Esophagus squamous epithelium (tissue), 5 donors: ENCODE results near the gene C8A. TPM values are rescaled to one million over a fixed set of nuclear protein-coding genes. Genes with fewer than 3 reads are reported as not detected.
A peak's percentile ranks its signal among the peaks of the same experiment; 100 is the strongest.

ENCODE experiments used
- DNase-seq: peaks from one replicate; lab custom pipeline; 2025; lab: John Stamatoyannopoulos, UW
- H3K27ac ChIP-seq, 4 donors: fragments of 200-600 bp; sonication (generic); one replicate each; pipeline ENCODE4 v1.5.1; 2016 to 2019; ENCODE audit warnings: mild to moderate bottlenecking in 1 of 4
- H3K27me3 ChIP-seq, 4 donors: fragments of 200-600 bp; sonication (generic); 1 replicate in 3 of 4; 2 replicates in 1 of 4; pipeline versions ENCODE4 v1.5.1 to v1.6.0; 2017 to 2021; ENCODE audit warnings: antibody characterized with exemption in 1 of 4
- H3K36me3 ChIP-seq, 3 donors: fragments of 200-600 bp; sonication (generic); one replicate each; pipeline ENCODE4 v1.5.1; 2016 to 2019
- H3K4me1 ChIP-seq, 3 donors: fragments of 200-600 bp; sonication (generic); one replicate each; pipeline ENCODE4 v1.5.1; 2017 to 2019
- H3K4me3 ChIP-seq, 4 donors: fragments of 200-600 bp; sonication (generic); 1 replicate in 3 of 4; 2 replicates in 1 of 4; pipeline ENCODE4 v1.5.1; 2016 to 2019; ENCODE audit warnings: mild to moderate bottlenecking in 2 of 4, moderate library complexity in 1 of 4
- H3K9me3 ChIP-seq, 3 donors: fragments of 200-600 bp; sonication (generic); one replicate each; pipeline ENCODE4 v1.5.1; 2016 to 2019
- CTCF ChIP-seq, 6 experiments: fragments of 450-650 bp in 4 of 6; fragments of 200-600 bp in 2 of 6; sonication (generic) in 2 of 6; IDR thresholded peaks; one replicate each; pipeline ENCODE4 v1.5.1; 2016 to 2019; ENCODE audit warnings: antibody characterized with exemption in 6 of 6, mild to moderate bottlenecking in 4 of 6, moderate library complexity in 4 of 6
- POLR2A ChIP-seq, 4 donors: fragments of 450-650 bp; IDR thresholded peaks; one replicate each; pipeline ENCODE4 v1.6.1; 2017; ENCODE audit warnings: antibody characterized with exemption in 4 of 4, mild to moderate bottlenecking in 4 of 4, moderate library complexity in 3 of 4
- WGBS, 2 donors: methylation state at CpG; one replicate each; pipeline ENCODE4 v1.1.5; 2018; 5-methylcytosine and 5-hydroxymethylcytosine counted together
- intact Hi-C: fragments of 100-400 bp; cut with DNase I; formaldehyde crosslinking; loops from one replicate; pipeline ENCODE4 v1.15.0; 2022
- total RNA-seq, 4 donors: library from RNA; depleted of rRNA; stranded (reverse); fragments of >200 nt; gene quantifications; one replicate each; pipeline ENCODE4 v1.1.0, GENCODE V29; 2016
- donor health status: DM: yes; HTN: yes; CAD: no.

The C8A gene
- total RNA-seq, 4 donors from 2014 or later, result not detected

DNA sequence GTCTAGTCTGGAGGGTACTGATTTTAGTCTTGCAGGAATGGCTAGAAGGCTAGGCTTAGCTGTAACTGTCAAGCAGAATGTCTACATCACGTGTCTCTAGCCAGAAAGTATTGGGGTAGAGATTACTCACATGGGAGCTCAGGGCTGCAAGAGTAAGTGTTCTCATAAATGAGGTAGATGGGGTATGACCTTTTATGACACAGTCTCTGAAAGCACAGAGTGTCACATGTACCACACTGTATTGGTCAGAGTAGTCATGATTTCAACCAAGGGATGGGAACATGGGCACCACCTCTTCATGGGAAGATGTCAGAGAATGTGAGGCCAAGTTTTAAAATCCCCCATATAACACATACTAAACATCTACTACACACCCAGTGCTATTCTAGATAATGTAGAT lies 38.3 kb upstream of the C8A start:
- intact Hi-C loops, result no loop called here
- Histone ChIP-seq H3K27ac (no peak overlapping the region), H3K27me3 (no peaks in the 10 kb centered on the region), H3K4me1 (peaks cover 16 to 45% (median 18%) of the 10 kb centered on the region in 3 donors), H3K4me3 (no peak overlapping the region), H3K9me3 (no peaks in the 10 kb centered on the region), H3K36me3 (no peaks in the 10 kb centered on the region)
- no peak for DNase-seq
- TF ChIP-seq POLR2A (IDR thresholded peaks at IDR 0.05) (no peak), CTCF (IDR thresholded peaks at IDR 0.05) (no peak)
- whole genome bisulfite sequencing, 2 donors, result 78 to 86% methylated on average over 1 of the region's 1 CpG

- peaks cover 16 to 48% (median 18%) of the 10 kb centered on the region in 3 donors for H3K4me1 ChIP-seq
- H3K27ac ChIP-seq, result peak overlapping the region in 1 of 4 donors; percentile 6
- intact Hi-C loops, result no loop called here
- DNase-seq, result no peak
- WGBS, 2 donors, result 43 to 53% methylated on average over 4 of the region's 4 CpGs
- no peaks in the 10 kb centered on the region for H3K27me3 ChIP-seq
- no peak for TF ChIP-seq POLR2A (IDR thresholded peaks at IDR 0.05)
- no peak for TF ChIP-seq CTCF (IDR thresholded peaks at IDR 0.05)
- no peaks in the 10 kb centered on the region for H3K36me3 ChIP-seq
- H3K9me3 ChIP-seq, result no peaks in the 10 kb centered on the region
- no peak overlapping the region for H3K4me3 ChIP-seq
Observed at GRCh38 chr1:56816909-56817308, 37.7 kb upstream of the C8A start.

DNA sequence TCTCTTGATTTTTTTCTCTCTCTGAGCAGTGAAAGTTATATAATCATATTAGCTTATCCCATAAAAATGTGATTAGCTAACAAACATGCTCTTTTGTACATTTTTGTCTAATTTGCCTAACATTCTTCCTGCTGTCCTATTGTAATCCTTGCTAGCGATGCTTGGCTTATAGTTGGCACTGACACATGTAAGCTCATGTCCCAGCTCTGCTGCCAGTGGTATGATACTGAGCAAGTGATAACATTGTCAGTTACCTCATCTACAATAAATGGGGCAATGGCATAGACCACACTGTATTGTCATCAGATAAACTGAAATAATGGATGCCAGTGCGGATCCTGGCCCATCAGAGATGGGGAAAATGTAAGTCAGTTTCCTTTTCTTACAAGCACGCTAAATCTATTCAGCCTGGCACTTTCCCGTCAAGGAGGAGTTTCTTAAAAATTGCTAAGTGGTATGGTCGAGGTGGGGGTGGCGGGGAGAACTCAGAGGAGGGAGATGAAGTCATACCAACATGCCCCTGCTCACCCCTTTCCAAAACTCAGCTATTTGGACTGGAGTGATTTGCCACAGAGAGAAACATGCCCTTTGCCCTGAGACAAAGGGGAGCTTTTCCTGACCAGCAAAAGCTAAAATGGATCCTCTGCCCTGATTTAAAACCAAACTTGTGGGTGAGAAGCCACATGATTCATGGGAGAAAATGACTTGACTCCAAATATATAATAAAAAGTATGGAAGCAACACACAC lies 36.7 kb upstream of the C8A start:
- TF ChIP-seq POLR2A (IDR thresholded peaks at IDR 0.05) (no peak), CTCF (IDR thresholded peaks at IDR 0.05) (no peak)
- H3K4me1 ChIP-seq, result peaks cover 16 to 48% (median 18%) of the 10 kb centered on the region in 3 donors
- no peaks in the 10 kb centered on the region for H3K36me3 ChIP-seq
- intact Hi-C loops, result no loop called here
- DNase-seq, result no peak
- 64 to 70% methylated on average over 6 of the region's 6 CpGs for WGBS, 2 donors
- no peak overlapping the region for H3K27ac ChIP-seq
- H3K4me3 ChIP-seq, result no peak overlapping the region
- H3K27me3 ChIP-seq, result no peaks in the 10 kb centered on the region
- no peaks in the 10 kb centered on the region for H3K9me3 ChIP-seq

DNA sequence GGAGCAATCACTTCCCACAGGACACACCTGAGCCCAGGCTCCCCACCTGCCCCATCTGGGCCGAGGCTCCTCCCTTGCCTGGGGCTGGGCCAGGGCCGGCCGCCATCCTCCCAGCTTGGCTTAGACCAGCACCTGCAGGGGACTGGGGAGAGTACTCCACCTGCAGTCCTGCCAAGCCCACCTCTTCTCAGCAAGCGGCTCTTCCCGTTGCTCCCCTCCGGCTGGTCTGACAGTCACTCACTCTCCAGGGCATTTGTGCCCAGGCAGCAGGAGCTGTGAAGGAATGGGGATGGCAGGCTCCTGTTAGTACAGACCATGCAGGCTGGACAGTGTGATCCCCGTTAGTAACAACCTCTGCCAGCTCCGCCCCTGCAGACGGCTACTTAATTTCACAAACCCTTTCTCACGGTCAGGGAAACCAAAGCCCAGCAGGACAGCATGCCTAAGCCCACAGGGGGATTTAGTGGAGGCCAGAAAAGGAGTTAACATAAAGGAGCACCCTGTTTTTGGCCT lies 35.2 kb upstream of the C8A start, which contains the start of gene FYB2:
Gene FYB2, minus strand, starts transcription at position 18 of the 513 bp plus-strand sequence. CDS start 114 bp downstream, outside the sequence.
- WGBS, 2 donors, result 13 to 60% methylated on average over 3 to 7 of the region's 10 CpGs
- H3K4me1 ChIP-seq, result peaks cover 16 to 48% (median 18%) of the 10 kb centered on the region in 3 donors
- no peaks in the 10 kb centered on the region for H3K36me3 ChIP-seq
- no peaks in the 10 kb centered on the region for H3K9me3 ChIP-seq
- no peak for DNase-seq
- H3K27me3 ChIP-seq, result no peaks in the 10 kb centered on the region
- no peak within 1 kb of the TSS for H3K4me3 ChIP-seq
- TF ChIP-seq POLR2A (IDR thresholded peaks at IDR 0.05) (no peak), CTCF (IDR thresholded peaks at IDR 0.05) (no peak)
- peak within 1 kb of the TSS in 2 of 4 donors; percentile 28 to 45 for H3K27ac ChIP-seq
- intact Hi-C loops, result no loop called here

- no peak overlapping the region for H3K27ac ChIP-seq
- H3K4me1 ChIP-seq, result peaks cover 16 to 48% (median 18%) of the 10 kb centered on the region in 3 donors
- no peak overlapping the region for H3K4me3 ChIP-seq
- 10% methylated on average over 6 to 7 of the region's 7 CpGs for WGBS, 2 donors
- no peak for DNase-seq
- TF ChIP-seq POLR2A (IDR thresholded peaks at IDR 0.05) (no peak), CTCF (IDR thresholded peaks at IDR 0.05) (peak; percentile 65 to 92 (median 85))
- no peaks in the 10 kb centered on the region for H3K9me3 ChIP-seq
- H3K36me3 ChIP-seq, result no peaks in the 10 kb centered on the region
- intact Hi-C loops, result no loop called here
- H3K27me3 ChIP-seq, result no peaks in the 10 kb centered on the region
Observed at GRCh38 chr1:56820755-56821461, 33.7 kb upstream of the C8A start.
